Urinary bladder (tissue), 4 donors: ENCODE data around the gene DNAJC24. TPM values are rescaled to one million over a fixed set of nuclear protein-coding genes. Genes with fewer than 3 reads are reported as not detected.

Source experiments
- DNase-seq: peaks from one replicate; pipeline ENCODE4 v3.0.0-alpha.2; 2015; ENCODE audit errors: extremely low spot score
- H3K27ac ChIP-seq: one replicate; pipeline ENCODE4 v1.5.1; 2013; ENCODE audit warnings: low read depth, mild to moderate bottlenecking, moderate library complexity
- H3K36me3 ChIP-seq: one replicate; pipeline ENCODE4 v1.6.1; 2013; ENCODE audit warnings: mild to moderate bottlenecking, moderate library complexity; ENCODE audit not compliant: insufficient read depth
- H3K4me1 ChIP-seq: one replicate; pipeline ENCODE4 v1.6.1; 2013; ENCODE audit warnings: mild to moderate bottlenecking, moderate library complexity; ENCODE audit not compliant: insufficient read depth
- H3K4me3 ChIP-seq: one replicate; pipeline ENCODE4 v1.5.1; 2013; ENCODE audit warnings: low read depth, low read length
- WGBS: extraction: QIAGEN DNeasy Blood & Tissue Kit; methylation state at CpG from one replicate; pipeline ENCODE4 v1.1.7; 2013; 5-methylcytosine and 5-hydroxymethylcytosine counted together
- polyA plus RNA-seq: library from polyadenylated mRNA; stranded (reverse); fragments of 200-250 nt; gene quantifications from one replicate; pipeline ENCODE4 v1.2.3, GENCODE V29; 2013
- total RNA-seq: library from RNA; depleted of rRNA; stranded (reverse); fragments of >200 nt; gene quantifications from one replicate; pipeline ENCODE4 v1.2.3, GENCODE V29; 2014
- donor health status: healthy with polysubstance abuse.
- donor health status: healthy.

The DNAJC24 gene
- total and polyA plus RNA-seq, 2 donors: 11.7 to 31.8 TPM

- DNase-seq: no peak
- H3K4me3 ChIP-seq: no peak overlapping the region
- H3K27ac ChIP-seq: no peak overlapping the region
- no peaks in the 10 kb centered on the region for H3K4me1 ChIP-seq
- 95% methylated on average over 1 of the region's 1 CpG for WGBS
- H3K36me3 ChIP-seq: no peaks in the 10 kb centered on the region
These were observed 53.0 kb downstream of the DNAJC24 start for GRCh38 chr11:31422703-31423102.

GRCh38 chr11:31424652-31425051 lies 55.0 kb downstream of the DNAJC24 start:
- DNase-seq: no peak
- Histone ChIP-seq H3K4me3 (no peak overlapping the region), H3K4me1 (no peaks in the 10 kb centered on the region), H3K36me3 (no peaks in the 10 kb centered on the region), H3K27ac (no peak overlapping the region)

- 96% methylated on average over 1 of the region's 1 CpG for WGBS
- no peaks in the 10 kb centered on the region for H3K4me1 ChIP-seq
- no peak for DNase-seq
- no peak overlapping the region for H3K27ac ChIP-seq
- H3K36me3 ChIP-seq: no peaks in the 10 kb centered on the region
- no peak overlapping the region for H3K4me3 ChIP-seq
These were observed 64.2 kb downstream of the DNAJC24 start for GRCh38 chr11:31433851-31434250.

- no peak for DNase-seq
- Histone ChIP-seq H3K4me3 (no peak overlapping the region), H3K4me1 (no peaks in the 10 kb centered on the region), H3K27ac (no peak overlapping the region), H3K36me3 (no peaks in the 10 kb centered on the region)
- 97% methylated on average over 2 of the region's 2 CpGs for WGBS
These were observed 68.2 kb downstream of the DNAJC24 start for GRCh38 chr11:31437742-31438435.

GRCh38 chr11:31441296-31441695 lies 71.6 kb downstream of the DNAJC24 start:
- DNase-seq: no peak
- H3K4me3 ChIP-seq: no peak overlapping the region

GRCh38 chr11:31442086-31442485 lies 72.4 kb downstream of the DNAJC24 start:
- no peak overlapping the region for H3K27ac ChIP-seq
- H3K36me3 ChIP-seq: no peaks in the 10 kb centered on the region
- H3K4me1 ChIP-seq: no peaks in the 10 kb centered on the region
- no peak overlapping the region for H3K4me3 ChIP-seq
- no peak for DNase-seq
- 53% methylated on average over 2 of the region's 2 CpGs for WGBS

More at GRCh38 chr11:31441296-31441695, 71.6 kb downstream of the DNAJC24 start:
- Histone ChIP-seq H3K4me1 (no peaks in the 10 kb centered on the region), H3K36me3 (no peaks in the 10 kb centered on the region), H3K27ac (no peak overlapping the region)

GRCh38 chr11:31443802-31444201 lies 74.1 kb downstream of the DNAJC24 start:
- H3K4me3 ChIP-seq: no peak overlapping the region
- no peak overlapping the region for H3K27ac ChIP-seq
- WGBS: 77% methylated on average over 3 of the region's 3 CpGs

GRCh38 chr11:31445621-31446020 lies 76.0 kb downstream of the DNAJC24 start:
- WGBS: 97% methylated on average over 4 of the region's 4 CpGs
- H3K4me1 ChIP-seq: no peaks in the 10 kb centered on the region
- no peak overlapping the region for H3K4me3 ChIP-seq
- no peak overlapping the region for H3K27ac ChIP-seq
- DNase-seq: no peak
- H3K36me3 ChIP-seq: no peaks in the 10 kb centered on the region

More at GRCh38 chr11:31443802-31444201, 74.1 kb downstream of the DNAJC24 start:
- no peak for DNase-seq
- Histone ChIP-seq H3K36me3 (no peaks in the 10 kb centered on the region), H3K4me1 (no peaks in the 10 kb centered on the region)

- no peak for DNase-seq
- Histone ChIP-seq H3K27ac (no peak overlapping the region), H3K4me1 (no peaks in the 10 kb centered on the region), H3K4me3 (no peak overlapping the region), H3K36me3 (no peaks in the 10 kb centered on the region)
- WGBS: 49% methylated on average over 2 of the region's 2 CpGs
These were observed 79.4 kb downstream of the DNAJC24 start for GRCh38 chr11:31449040-31449439.

- DNase-seq: no peak
- 95% methylated on average over 1 of the region's 1 CpG for WGBS
- Histone ChIP-seq H3K4me1 (no peaks in the 10 kb centered on the region), H3K27ac (no peak overlapping the region), H3K36me3 (no peaks in the 10 kb centered on the region), H3K4me3 (no peak overlapping the region)
These were observed 81.2 kb downstream of the DNAJC24 start for GRCh38 chr11:31450841-31451240.

GRCh38 chr11:31455177-31455576 lies 85.5 kb downstream of the DNAJC24 start:
- no peak overlapping the region for H3K4me3 ChIP-seq
- no peaks in the 10 kb centered on the region for H3K36me3 ChIP-seq
- WGBS: 92% methylated on average over 3 of the region's 3 CpGs
- no peak overlapping the region for H3K27ac ChIP-seq
- no peaks in the 10 kb centered on the region for H3K4me1 ChIP-seq
- no peak for DNase-seq

- DNase-seq: no peak
- no peaks in the 10 kb centered on the region for H3K4me1 ChIP-seq
- no peaks in the 10 kb centered on the region for H3K36me3 ChIP-seq
- no peak overlapping the region for H3K4me3 ChIP-seq
- H3K27ac ChIP-seq: no peak overlapping the region
- WGBS: 94% methylated on average over 3 of the region's 3 CpGs
These were observed 94.8 kb downstream of the DNAJC24 start for GRCh38 chr11:31464436-31464835.

GRCh38 chr11:31474083-31474482 lies 104.4 kb downstream of the DNAJC24 start:
- H3K4me1 ChIP-seq: no peaks in the 10 kb centered on the region
- no peak for DNase-seq
- H3K27ac ChIP-seq: no peak overlapping the region
- no peak overlapping the region for H3K4me3 ChIP-seq
- no peaks in the 10 kb centered on the region for H3K36me3 ChIP-seq

GRCh38 chr11:31477528-31478222 lies 108.0 kb downstream of the DNAJC24 start:
- no peak for DNase-seq
- H3K27ac ChIP-seq: no peak overlapping the region
- H3K4me3 ChIP-seq: no peak overlapping the region
- no peaks in the 10 kb centered on the region for H3K36me3 ChIP-seq
- WGBS: 90% methylated on average over 6 of the region's 6 CpGs
- H3K4me1 ChIP-seq: no peaks in the 10 kb centered on the region
